ENCODE data around the gene FLVCR2.

DNA sequence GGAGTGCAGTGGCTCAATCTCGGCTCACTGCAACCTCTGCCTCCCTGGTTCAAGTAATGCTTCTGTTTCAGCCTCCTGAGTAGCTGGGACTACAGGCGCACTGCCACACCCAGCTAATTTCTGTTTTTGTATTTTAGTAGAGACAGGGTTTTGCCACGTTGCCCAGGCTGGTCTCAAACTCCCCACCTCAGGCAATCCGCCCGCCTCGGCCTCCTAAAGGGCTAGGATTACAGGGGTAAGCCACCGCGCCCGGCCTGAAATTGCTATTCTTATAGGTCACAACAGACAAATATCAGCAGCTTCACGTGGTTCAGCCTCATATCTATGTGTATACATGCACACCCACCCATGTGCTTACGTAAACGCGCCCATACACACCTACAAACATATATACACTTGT lies 32.5 kb upstream of the FLVCR2 start:
- TF ChIP-seq, protein P1, sequence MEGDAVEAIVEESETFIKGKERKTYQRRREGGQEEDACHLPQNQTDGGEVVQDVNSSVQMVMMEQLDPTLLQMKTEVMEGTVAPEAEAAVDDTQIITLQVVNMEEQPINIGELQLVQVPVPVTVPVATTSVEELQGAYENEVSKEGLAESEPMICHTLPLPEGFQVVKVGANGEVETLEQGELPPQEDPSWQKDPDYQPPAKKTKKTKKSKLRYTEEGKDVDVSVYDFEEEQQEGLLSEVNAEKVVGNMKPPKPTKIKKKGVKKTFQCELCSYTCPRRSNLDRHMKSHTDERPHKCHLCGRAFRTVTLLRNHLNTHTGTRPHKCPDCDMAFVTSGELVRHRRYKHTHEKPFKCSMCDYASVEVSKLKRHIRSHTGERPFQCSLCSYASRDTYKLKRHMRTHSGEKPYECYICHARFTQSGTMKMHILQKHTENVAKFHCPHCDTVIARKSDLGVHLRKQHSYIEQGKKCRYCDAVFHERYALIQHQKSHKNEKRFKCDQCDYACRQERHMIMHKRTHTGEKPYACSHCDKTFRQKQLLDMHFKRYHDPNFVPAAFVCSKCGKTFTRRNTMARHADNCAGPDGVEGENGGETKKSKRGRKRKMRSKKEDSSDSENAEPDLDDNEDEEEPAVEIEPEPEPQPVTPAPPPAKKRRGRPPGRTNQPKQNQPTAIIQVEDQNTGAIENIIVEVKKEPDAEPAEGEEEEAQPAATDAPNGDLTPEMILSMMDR (conservative IDR thresholded peaks at IDR 0.05; ENCODE audit: low read depth, low read length): no peak
- no peak for TF ChIP-seq EZH2 (IDR thresholded peaks at IDR 0.05; ENCODE audit: low read length, unreplicated experiment)

Data from PC-3 (cell line).